Natural killer cell (primary cell): ENCODE measurements around the gene SH3PXD2A. TPM values are rescaled to one million over a fixed set of nuclear protein-coding genes. Genes with fewer than 3 reads are reported as not detected.
"Not testable (repeated sequence)": the region's sequence is repeated elsewhere in the genome, so short reads cannot be mapped to it uniquely, and the experiment has no call there.

Experiments
- ATAC-seq, 3 donors: fragments of 150-1000 bp in 2 of 3; fragments of 200-7000 bp in 1 of 3; cut with Tn5 transposase; 1 replicate in 1 of 3; 2 replicates in 2 of 3; pipeline ENCODE4 v1.10.0; 2021; ENCODE audit warnings: mild to moderate bottlenecking in 2 of 3, moderate library complexity in 2 of 3
- DNase-seq, 2 donors: peaks; one replicate each; pipeline versions ENCODE4 v3.0.0 to v3.0.0-alpha.2; 2013 to 2021; ENCODE audit warnings: mixed read lengths in 1 of 2
- H3K27ac ChIP-seq: one replicate; pipeline ENCODE4 v1.5.1; 2013; ENCODE audit warnings: mild to moderate bottlenecking, low read length
- H3K27me3 ChIP-seq: one replicate; pipeline ENCODE4 v1.6.1; 2013; ENCODE audit warnings: low read length; ENCODE audit not compliant: control insufficient read depth, insufficient read depth
- H3K36me3 ChIP-seq: one replicate; pipeline ENCODE4 v1.6.1; 2013; ENCODE audit warnings: low read length; ENCODE audit not compliant: control insufficient read depth, insufficient read depth
- H3K4me1 ChIP-seq: one replicate; pipeline ENCODE4 v1.6.1; 2013; ENCODE audit warnings: low read length; ENCODE audit not compliant: control insufficient read depth, insufficient read depth
- H3K4me3 ChIP-seq: one replicate; pipeline ENCODE4 v1.5.1; 2013; ENCODE audit warnings: low read length
- H3K9me3 ChIP-seq: one replicate; pipeline ENCODE4 v1.6.1; 2013; ENCODE audit warnings: low read length; ENCODE audit not compliant: control insufficient read depth, insufficient read depth
- H3K27ac Mint-ChIP-seq, 2 donors: one replicate each; pipeline ENCODE4 v1.8.0; 2022; ENCODE audit warnings: mild to moderate bottlenecking in 2 of 2, mixed read lengths in 2 of 2, moderate library complexity in 1 of 2
- H3K27me3 Mint-ChIP-seq, 2 donors: one replicate each; pipeline ENCODE4 v1.8.0; 2022; ENCODE audit warnings: low read depth in 2 of 2, mixed read lengths in 2 of 2
- H3K36me3 Mint-ChIP-seq: one replicate; pipeline ENCODE4 v1.8.0; 2022; ENCODE audit warnings: mixed read lengths
- H3K4me1 Mint-ChIP-seq, 2 donors: one replicate each; pipeline ENCODE4 v1.8.0; 2022; ENCODE audit warnings: mixed read lengths in 2 of 2
- H3K4me3 Mint-ChIP-seq: one replicate; pipeline ENCODE4 v1.8.0; 2022; ENCODE audit warnings: mild to moderate bottlenecking, moderate library complexity, mixed read lengths
- H3K9me3 Mint-ChIP-seq, 2 donors: one replicate each; pipeline ENCODE4 v1.8.0; 2022; ENCODE audit warnings: mixed read lengths in 2 of 2
- CTCF ChIP-seq: fragments of 200-600 bp; IDR thresholded peaks from one replicate; pipeline ENCODE4 v1.8.0; 2022; ENCODE audit warnings: antibody characterized with exemption
- WGBS: methylation state at CpG from one replicate; pipeline ENCODE4 v1.1.7; 2013; ENCODE audit warnings: missing lambda C conversion rate; ENCODE audit not compliant: insufficient coverage; 5-methylcytosine and 5-hydroxymethylcytosine counted together
- intact Hi-C: fragments of 100-400 bp; cut with micrococcal nuclease; formaldehyde crosslinking; loops from one replicate; pipeline ENCODE4 v1.14.2; 2022
- total RNA-seq, 4 donors: library from RNA; stranded (reverse); fragments of 120-200 nt in 1 of 4; gene quantifications; one replicate each; pipeline versions ENCODE4 v1.2.3 to v1.2.4, GENCODE V29; 2013 to 2022

SH3PXD2A gene
- total RNA-seq, 3 donors from 2014 or later (not counting 1 experiment from before 2014, with no cell fraction given) = 3.3 to 7.0 (median 4.9) TPM

GRCh38 chr10:103818105-103818504, 37.3 kb downstream of the SH3PXD2A start:
- H3K9me3 Mint-ChIP-seq = no peaks in the 10 kb centered on the region
- ATAC-seq (no peak), DNase-seq (no peak)
- WGBS = 91% methylated on average over 3 of the region's 3 CpGs
- Histone ChIP-seq H3K27me3 (no peaks in the 10 kb centered on the region), H3K36me3 (no peaks in the 10 kb centered on the region), H3K4me1 (no peaks in the 10 kb centered on the region), H3K4me3 (no peak overlapping the region), H3K9me3 (no peaks in the 10 kb centered on the region), H3K27ac (no peak overlapping the region)
- intact Hi-C loops = no loop called here
- no peak for TF ChIP-seq CTCF
- H3K27me3 Mint-ChIP-seq = peaks cover 17 to 31% of the 10 kb centered on the region in 2 donors
- no peak overlapping the region for H3K4me3 Mint-ChIP-seq
- no peaks in the 10 kb centered on the region for H3K4me1 Mint-ChIP-seq
- no peaks in the 10 kb centered on the region for H3K36me3 Mint-ChIP-seq
- H3K27ac Mint-ChIP-seq = no peak overlapping the region

DNA sequence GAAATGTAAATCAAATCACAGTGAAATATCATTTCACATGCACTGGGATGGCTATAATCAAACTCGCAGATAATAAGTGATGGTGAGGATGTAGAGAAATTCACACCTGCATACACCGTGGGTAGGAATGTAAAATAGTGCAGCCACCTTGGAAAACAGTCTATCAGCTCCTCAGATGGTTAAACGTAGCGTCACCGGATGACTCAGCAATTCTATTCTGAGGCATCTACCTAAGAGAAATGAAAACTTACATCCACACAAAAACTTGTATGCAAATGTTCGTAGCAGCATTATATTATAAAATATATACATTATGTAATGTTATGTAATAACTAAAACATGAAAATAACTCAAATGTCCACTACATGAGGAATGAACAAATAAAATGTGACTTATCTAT, 38.9 kb downstream of the SH3PXD2A start:
- no peak for ATAC-seq
- Mint-ChIP-seq H3K27me3 (peaks cover 12 to 21% of the 10 kb centered on the region in 2 donors), H3K36me3 (no peaks in the 10 kb centered on the region), H3K4me1 (peaks cover 5 to 6% of the 10 kb centered on the region in 2 donors), H3K27ac (no peak overlapping the region), H3K9me3 (no peaks in the 10 kb centered on the region), H3K4me3 (no peak overlapping the region)
- Histone ChIP-seq H3K27me3 (no peaks in the 10 kb centered on the region), H3K27ac (no peak overlapping the region), H3K4me1 (no peaks in the 10 kb centered on the region), H3K4me3 (no peak overlapping the region), H3K36me3 (no peaks in the 10 kb centered on the region), H3K9me3 (no peaks in the 10 kb centered on the region)
- 48% methylated on average over 2 of the region's 6 CpGs for WGBS
- TF ChIP-seq CTCF = no peak
- no peak for DNase-seq
- intact Hi-C loops = no loop called here

GRCh38 chr10:103814626-103815370, 40.6 kb downstream of the SH3PXD2A start:
- Mint-ChIP-seq H3K27me3 (peaks cover 12 to 20% of the 10 kb centered on the region in 2 donors), H3K27ac (no peak overlapping the region), H3K4me1 (peaks cover 6 to 14% of the 10 kb centered on the region in 2 donors), H3K4me3 (no peak overlapping the region), H3K36me3 (no peaks in the 10 kb centered on the region), H3K9me3 (no peaks in the 10 kb centered on the region)
- Histone ChIP-seq H3K27me3 (no peaks in the 10 kb centered on the region), H3K4me3 (no peak overlapping the region), H3K9me3 (no peaks in the 10 kb centered on the region), H3K27ac (no peak overlapping the region), H3K36me3 (no peaks in the 10 kb centered on the region), H3K4me1 (no peaks in the 10 kb centered on the region)
- intact Hi-C loops = no loop called here
- TF ChIP-seq CTCF = no peak
- DNase-seq = no peak
- WGBS = 84% methylated on average over 3 of the region's 4 CpGs
- no peak for ATAC-seq

DNA sequence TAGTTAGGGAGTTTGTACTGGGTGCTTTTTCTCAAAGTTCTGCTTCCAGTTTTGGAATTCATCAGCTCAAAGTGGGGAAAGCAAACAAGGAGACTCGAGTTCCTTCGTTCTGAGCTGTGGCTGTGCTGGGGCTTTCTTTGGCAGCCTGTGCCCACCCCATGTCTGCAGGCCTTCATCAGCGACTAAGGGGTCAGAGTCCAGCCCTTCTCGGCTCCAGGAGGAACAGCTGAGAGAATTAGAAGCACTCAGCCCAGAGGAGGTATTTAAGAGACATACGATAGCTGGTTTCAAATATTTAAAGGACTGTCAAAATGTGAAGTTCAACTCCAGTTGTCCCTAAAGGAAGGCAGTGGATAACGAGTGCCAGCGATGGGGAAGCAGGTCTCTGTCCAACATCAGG, 41.3 kb downstream of the SH3PXD2A start:
- intact Hi-C loops = no loop called here
- Histone ChIP-seq H3K27ac (no peak overlapping the region), H3K9me3 (no peaks in the 10 kb centered on the region), H3K4me1 (no peaks in the 10 kb centered on the region), H3K4me3 (no peak overlapping the region), H3K36me3 (no peaks in the 10 kb centered on the region), H3K27me3 (no peaks in the 10 kb centered on the region)
- ATAC-seq = no peak
- Mint-ChIP-seq H3K36me3 (no peaks in the 10 kb centered on the region), H3K4me3 (no peak overlapping the region), H3K27ac (no peak overlapping the region), H3K9me3 (no peaks in the 10 kb centered on the region), H3K27me3 (peaks cover 6 to 13% of the 10 kb centered on the region in 2 donors), H3K4me1 (peaks cover 6 to 14% of the 10 kb centered on the region in 2 donors)
- no peak for DNase-seq
- TF ChIP-seq CTCF = no peak
- WGBS = 87% methylated on average over 7 of the region's 7 CpGs

GRCh38 chr10:103813312-103813711, 42.1 kb downstream of the SH3PXD2A start:
- intact Hi-C loops, ATAC-seq, H3K4me3 Mint-ChIP-seq, H3K9me3 ChIP-seq, H3K36me3 ChIP-seq, H3K27ac Mint-ChIP-seq, H3K36me3 Mint-ChIP-seq, DNase-seq, H3K9me3 Mint-ChIP-seq, H3K4me3 ChIP-seq, H3K27ac ChIP-seq, H3K27me3 Mint-ChIP-seq, H3K27me3 ChIP-seq, H3K4me1 ChIP-seq: not testable (repeated sequence)
- H3K4me1 Mint-ChIP-seq = peaks cover 6 to 14% of the 10 kb centered on the region in 2 donors
- 87% methylated on average over 4 of the region's 4 CpGs for WGBS
